HG03108 (cell line): ENCODE data around the gene SENP6.
A peak's percentile ranks its signal among the peaks of the same experiment; 100 is the strongest.

ENCODE experiments used
- ATAC-seq: cut with Tn5 transposase; IDR thresholded peaks from one replicate; pipeline ENCODE4 v1.9.1; 2021; ENCODE audit warnings: moderate library complexity; ENCODE audit not compliant: unreplicated experiment

The SENP6 gene

GRCh38 chr6:75747152-75747992 is 145.7 kb downstream of the SENP6 start:
- ATAC-seq, result no peak

- ATAC-seq, result no peak
Observed at GRCh38 chr6:75748003-75748742, 146.5 kb downstream of the SENP6 start.

GRCh38 chr6:75748743-75749538 is 147.3 kb downstream of the SENP6 start, which contains the start of gene MYO6:
Gene MYO6, plus strand, starts transcription at chr6:75749239. Its CDS starts 68,309 bp downstream, at chr6:75817548.
- ATAC-seq, result peak; percentile 82

GRCh38 chr6:75751443-75751842 is 149.8 kb downstream of the SENP6 start:
- no peak for ATAC-seq

GRCh38 chr6:75752365-75752764 is 150.7 kb downstream of the SENP6 start:
- ATAC-seq, result no peak

- no peak for ATAC-seq
Observed at GRCh38 chr6:75755704-75756103, 154.0 kb downstream of the SENP6 start.

GRCh38 chr6:75757295-75757694 is 155.6 kb downstream of the SENP6 start:
- ATAC-seq, result no peak

- no peak for ATAC-seq
Observed at GRCh38 chr6:75758061-75758460, 156.4 kb downstream of the SENP6 start.

GRCh38 chr6:75759207-75759606 is 157.5 kb downstream of the SENP6 start:
- no peak for ATAC-seq

- ATAC-seq, result no peak
Observed at GRCh38 chr6:75760320-75760719, 158.6 kb downstream of the SENP6 start.

- ATAC-seq, result no peak
Observed at GRCh38 chr6:75761489-75761888, 159.8 kb downstream of the SENP6 start.

- ATAC-seq, result no peak
Observed at GRCh38 chr6:75762063-75762462, 160.4 kb downstream of the SENP6 start.

GRCh38 chr6:75766387-75766786 is 164.7 kb downstream of the SENP6 start:
- ATAC-seq, result no peak
